Activated T-cell treated with anti-CD3 and anti-CD28 coated beads for 1 hour (primary cell): ENCODE data around the gene SERGEF.

Source experiments
- DNase-seq: peaks from one replicate; pipeline ENCODE4 v3.0.0-alpha.2; 2020; ENCODE audit warnings: low read depth

Gene SERGEF

DNA sequence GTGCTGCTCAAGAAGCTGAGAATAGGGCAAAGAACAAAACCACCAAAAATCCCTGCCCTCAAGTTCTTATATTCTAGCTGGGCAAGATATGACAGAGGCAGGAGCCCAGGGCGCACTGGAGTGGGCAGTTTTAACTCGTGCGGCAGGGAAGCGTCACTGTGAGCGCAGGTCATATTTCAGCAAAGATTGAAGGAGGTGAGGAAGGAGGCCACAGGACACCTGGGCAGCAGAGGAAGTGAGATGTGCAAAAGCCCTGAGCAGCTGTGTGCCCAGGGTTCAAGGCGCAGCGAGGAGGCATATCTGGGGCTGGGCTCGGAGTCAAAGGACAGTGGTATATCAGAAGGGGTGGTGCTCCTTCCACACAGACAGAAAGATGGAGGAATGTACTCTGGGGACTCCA lies 264.8 kb downstream of the SERGEF start:
- DNase-seq: no peak

- no peak for DNase-seq
These were observed 265.5 kb downstream of the SERGEF start for GRCh38 chr11:17747131-17747955.

DNA sequence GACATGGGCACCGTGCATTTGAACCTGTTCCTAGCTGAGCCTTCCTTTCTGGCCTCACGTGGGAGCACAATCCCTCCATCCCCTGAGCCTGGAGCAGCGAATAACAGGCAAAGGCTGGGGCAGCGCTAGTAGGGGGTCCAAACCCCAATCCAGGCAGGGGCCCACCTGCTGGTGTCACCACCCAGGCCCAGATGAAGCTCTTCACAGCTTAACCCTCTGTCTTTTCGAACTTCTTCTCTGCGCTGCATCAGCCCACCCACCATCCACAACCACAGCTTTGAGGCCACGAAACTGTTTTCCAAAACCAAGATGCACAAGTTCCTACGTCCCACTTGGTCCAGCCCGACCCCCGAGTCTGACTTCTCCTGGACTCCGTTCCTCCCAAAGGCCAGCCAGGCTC lies 266.8 kb downstream of the SERGEF start:
- no peak for DNase-seq

DNA sequence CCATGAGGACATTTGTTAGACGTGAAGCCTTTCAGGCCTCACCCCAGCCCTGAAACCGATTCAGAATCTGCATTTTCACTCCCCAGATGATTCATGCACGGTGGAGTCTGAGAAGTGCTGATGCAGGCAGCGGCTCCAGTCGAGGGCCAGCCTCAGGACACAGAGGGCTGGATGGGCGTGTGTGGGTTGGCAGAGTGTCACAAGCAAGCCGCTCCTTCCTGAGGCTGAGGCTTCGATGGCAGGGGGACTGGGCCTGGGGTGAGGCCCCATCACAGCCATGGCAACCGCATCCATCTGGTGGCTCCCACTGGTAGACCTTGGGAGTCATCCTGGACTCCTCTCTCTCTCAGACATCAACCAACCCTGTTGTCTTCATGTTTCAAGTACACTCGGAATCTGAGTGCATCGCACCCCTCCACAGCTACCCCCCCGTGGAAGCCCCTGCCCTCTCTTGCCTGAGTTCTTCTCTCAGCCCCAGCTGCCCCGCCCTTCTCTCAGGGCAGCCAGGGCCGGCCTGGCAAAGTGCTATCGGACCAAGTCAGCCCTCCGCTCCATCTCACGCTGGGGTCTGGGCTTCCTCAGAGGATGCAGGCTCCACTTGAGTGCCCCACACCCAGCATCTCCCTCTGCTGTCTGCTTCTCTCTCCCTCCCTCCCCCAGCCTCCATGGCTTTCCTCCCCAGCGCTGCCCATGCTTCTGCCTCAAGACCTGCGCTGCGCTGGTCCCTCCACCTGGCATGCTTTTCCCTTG lies 267.6 kb downstream of the SERGEF start:
- DNase-seq: no peak

DNA sequence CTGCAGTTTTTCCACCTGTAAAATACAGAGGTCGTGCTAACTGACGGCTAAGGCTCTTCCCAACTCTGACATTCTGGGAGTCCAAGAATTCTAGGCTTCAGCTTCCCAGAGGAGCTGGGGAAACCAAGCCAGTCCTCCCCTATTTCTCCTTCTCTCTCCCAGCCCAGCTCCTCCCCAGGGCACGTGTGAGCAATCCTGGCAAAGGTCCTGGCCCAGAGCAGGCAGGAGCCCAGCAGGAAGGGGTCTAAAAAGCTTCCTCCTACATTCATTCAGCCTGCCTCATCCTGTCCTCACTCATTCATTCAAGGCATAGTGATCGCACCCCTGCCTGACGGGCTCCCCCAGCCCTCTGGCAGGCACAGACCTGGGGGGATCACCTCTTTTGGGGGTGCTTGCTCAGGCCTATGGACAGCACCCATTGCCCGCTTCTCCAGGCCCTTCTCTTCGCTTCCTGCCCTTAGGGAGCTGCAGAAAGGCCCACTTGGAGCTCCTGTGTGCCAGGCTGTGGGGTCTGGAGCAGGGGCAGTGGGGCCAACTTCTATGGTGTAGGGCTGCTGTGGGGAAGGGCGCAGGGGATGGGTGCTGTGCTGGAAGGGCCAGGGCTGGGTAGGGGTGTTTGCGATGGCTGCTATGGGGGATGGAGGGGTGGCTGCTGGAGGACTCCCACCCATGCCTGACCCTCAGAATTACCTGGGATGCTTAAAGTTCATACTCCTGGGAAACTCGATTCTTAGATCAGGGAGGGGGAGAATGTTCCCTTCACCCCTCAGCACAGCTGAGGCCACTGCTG lies 268.5 kb downstream of the SERGEF start:
- DNase-seq: no peak

DNA sequence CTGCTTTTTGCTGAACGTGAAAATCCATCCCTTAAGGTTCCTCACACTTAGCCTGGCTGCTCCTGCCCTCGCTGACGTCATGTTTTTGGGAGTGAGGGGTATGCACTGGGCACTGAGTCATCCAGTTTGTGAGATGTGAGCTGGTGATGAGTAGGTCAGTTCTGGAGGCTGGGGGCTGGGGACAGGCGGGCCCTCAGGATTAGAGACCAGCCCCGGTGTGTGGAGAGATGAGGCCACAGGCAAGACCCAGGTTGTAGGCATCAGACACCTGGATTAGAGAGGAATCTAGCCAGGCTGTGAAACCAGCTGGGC lies 269.1 kb downstream of the SERGEF start:
- no peak for DNase-seq

- DNase-seq: no peak
These were observed 269.6 kb downstream of the SERGEF start for GRCh38 chr11:17743026-17743807.

- DNase-seq: no peak
These were observed 270.8 kb downstream of the SERGEF start for GRCh38 chr11:17742019-17742418.

- no peak for DNase-seq
These were observed 271.4 kb downstream of the SERGEF start for GRCh38 chr11:17741487-17741886.

- DNase-seq: no peak
These were observed 272.1 kb downstream of the SERGEF start for GRCh38 chr11:17740649-17741235.

DNA sequence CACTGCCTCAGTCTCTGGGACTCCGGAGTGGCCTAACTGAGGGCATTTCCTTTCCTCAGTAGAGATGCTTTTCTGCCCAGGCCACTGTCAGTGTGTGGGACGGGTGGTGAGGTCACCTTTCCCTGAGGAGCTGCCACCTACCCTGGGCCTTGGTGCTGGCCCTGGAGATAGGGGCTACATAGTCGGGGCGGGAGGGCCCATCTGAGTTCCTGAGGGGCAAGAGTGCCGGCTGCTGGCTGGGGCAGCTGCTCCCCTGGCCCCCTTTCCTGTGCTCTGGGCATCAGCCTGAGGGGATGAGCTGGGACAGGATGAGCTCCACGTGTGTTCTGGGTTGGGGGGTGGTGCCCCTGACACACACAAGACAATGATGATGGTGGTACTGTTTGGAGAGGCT lies 272.9 kb downstream of the SERGEF start:
- no peak for DNase-seq

- no peak for DNase-seq
These were observed 274.5 kb downstream of the SERGEF start for GRCh38 chr11:17738151-17738973.
